Panc1 (cell line): ENCODE results near the gene CNTNAP4. TPM values are rescaled to one million over a fixed set of nuclear protein-coding genes. Genes with fewer than 3 reads are reported as not detected.

Experiments
- ATAC-seq: fragments of 200-7000 bp; cut with Tn5 transposase; 2 replicates; pipeline ENCODE4 v1.9.1; 2020; ENCODE audit warnings: mild to moderate bottlenecking, moderate library complexity
- BruUV-seq: library from RNA; stranded (reverse); fragments of 400-500 nt; replicated peaks from 2 replicates; lab custom pipeline; 2021; lab: Mats Ljungman, UMichigan
- CTCF ChIA-PET: fragments of 300-600 bp; sonication (Branson Sonifier 250); formaldehyde crosslinking; loops from one replicate; lab custom pipeline; 2022; ENCODE audit warnings: antibody characterized with exemption; lab: Charles Lee
- POLR2A ChIA-PET: fragments of 300-600 bp; sonication (Branson Sonifier 250); formaldehyde crosslinking; loops from one replicate; lab custom pipeline; 2022; ENCODE audit warnings: antibody characterized with exemption; lab: Charles Lee
- DNase-seq: peaks from one replicate; pipeline ENCODE4 v3.0.0-alpha.2; 2010; ENCODE audit warnings: low read depth, low spot score
- H3K27ac ChIP-seq: 2 replicates; pipeline ENCODE4 v1.5.1; 2011; ENCODE audit warnings: mild to moderate bottlenecking, low read length, inconsistent platforms
- H3K27me3 ChIP-seq: fragments of 200-500 bp; sonication (Bioruptor generic); 2 replicates; pipeline ENCODE4 v1.6.0; 2014; ENCODE audit warnings: low read length, inconsistent platforms; ENCODE audit not compliant: control insufficient read depth, insufficient read depth
- H3K36me3 ChIP-seq: fragments of 200-500 bp; sonication (Bioruptor generic); 2 replicates; pipeline ENCODE4 v1.5.1; 2014; ENCODE audit warnings: inconsistent platforms, mild to moderate bottlenecking, low read length, moderate library complexity; ENCODE audit not compliant: control insufficient read depth, insufficient read depth
- H3K4me1 ChIP-seq: 2 replicates; pipeline ENCODE4 v1.5.1; 2011; ENCODE audit warnings: inconsistent platforms, mild to moderate bottlenecking, low read length, moderate library complexity; ENCODE audit not compliant: control insufficient read depth, insufficient read depth
- H3K4me3 ChIP-seq, 2 experiments: 2 replicates each; pipeline ENCODE4 v1.5.1; 2011 to 2012; ENCODE audit warnings: low read depth in 2 of 2, low read length in 2 of 2, mild to moderate bottlenecking in 2 of 2, inconsistent platforms in 1 of 2, moderate library complexity in 1 of 2
- H3K9me3 ChIP-seq: fragments of 200-500 bp; sonication (Bioruptor generic); 2 replicates; pipeline ENCODE4 v1.5.1; 2014; ENCODE audit warnings: low read depth, mild to moderate bottlenecking, inconsistent platforms, low read length, moderate library complexity; ENCODE audit not compliant: control insufficient read depth, insufficient read depth
- CTCF ChIP-seq: fragments of 450-650 bp; IDR thresholded peaks from 2 replicates; pipeline ENCODE4 v1.5.1; 2017; ENCODE audit warnings: mild to moderate bottlenecking
- POLR2AphosphoS5 ChIP-seq: IDR thresholded peaks from 2 replicates; pipeline ENCODE4 v1.6.1; 2012; ENCODE audit warnings: mild to moderate bottlenecking, low read depth, low read length, moderate library complexity
- SIN3A ChIP-seq: IDR thresholded peaks from 2 replicates; pipeline ENCODE4 v1.6.1; 2012; ENCODE audit warnings: low read depth, mild to moderate bottlenecking, low read length, moderate library complexity, borderline replicate concordance; ENCODE audit not compliant: insufficient read depth
- TCF7L2 ChIP-seq: IDR thresholded peaks from 2 replicates; pipeline ENCODE4 v1.6.1; 2011; ENCODE audit warnings: mild to moderate bottlenecking, low read depth, low read length, inconsistent platforms
- in situ Hi-C: cut with HindIII; loops from 2 replicates; pipeline ENCODE4 v1.10.0; 2016; ENCODE audit warnings: low sequenced_read_pairs, low pct_unique_long_range_greater_than_20kb
- intact Hi-C: fragments of 100-400 bp; cut with micrococcal nuclease; formaldehyde crosslinking; loops from one replicate; pipeline ENCODE4 v1.10.0; 2022; ENCODE audit not compliant: unreplicated experiment
- total RNA-seq: library from RNA; stranded (reverse); gene quantifications from one replicate; pipeline ENCODE4 v1.2.1, GENCODE V29; 2021; ENCODE audit not compliant: unreplicated experiment
- TF ChIP-seq, protein P1 (sequence below), 2 experiments: IDR thresholded peaks; 2 replicates each; pipeline ENCODE4 v1.6.1; 2011 to 2012; ENCODE audit warnings: low read depth in 2 of 2, control low read depth in 1 of 2, low read length in 1 of 2, mild to moderate bottlenecking in 1 of 2, moderate library complexity in 1 of 2; ENCODE audit not compliant: insufficient read depth in 1 of 2

CNTNAP4 gene
- total RNA-seq, 1 experiment from 2014 or later = not detected

GRCh38 chr16:76378020-76378419, 100.8 kb downstream of the CNTNAP4 start:
- intact Hi-C loops (no loop called here), in situ Hi-C loops (no loop called here)
- DNase-seq (no peak), ATAC-seq (no peak)
- no peaks in the 10 kb centered on the region for H3K36me3 ChIP-seq
- no peaks in the 10 kb centered on the region for H3K4me1 ChIP-seq
- no peaks in the 10 kb centered on the region for H3K27me3 ChIP-seq
- H3K9me3 ChIP-seq = no peaks in the 10 kb centered on the region
- H3K4me3 ChIP-seq = no peak overlapping the region
- TF ChIP-seq TCF7L2 (no peak), POLR2AphosphoS5 (no peak), SIN3A (no peak)
- TF ChIP-seq, protein P1, sequence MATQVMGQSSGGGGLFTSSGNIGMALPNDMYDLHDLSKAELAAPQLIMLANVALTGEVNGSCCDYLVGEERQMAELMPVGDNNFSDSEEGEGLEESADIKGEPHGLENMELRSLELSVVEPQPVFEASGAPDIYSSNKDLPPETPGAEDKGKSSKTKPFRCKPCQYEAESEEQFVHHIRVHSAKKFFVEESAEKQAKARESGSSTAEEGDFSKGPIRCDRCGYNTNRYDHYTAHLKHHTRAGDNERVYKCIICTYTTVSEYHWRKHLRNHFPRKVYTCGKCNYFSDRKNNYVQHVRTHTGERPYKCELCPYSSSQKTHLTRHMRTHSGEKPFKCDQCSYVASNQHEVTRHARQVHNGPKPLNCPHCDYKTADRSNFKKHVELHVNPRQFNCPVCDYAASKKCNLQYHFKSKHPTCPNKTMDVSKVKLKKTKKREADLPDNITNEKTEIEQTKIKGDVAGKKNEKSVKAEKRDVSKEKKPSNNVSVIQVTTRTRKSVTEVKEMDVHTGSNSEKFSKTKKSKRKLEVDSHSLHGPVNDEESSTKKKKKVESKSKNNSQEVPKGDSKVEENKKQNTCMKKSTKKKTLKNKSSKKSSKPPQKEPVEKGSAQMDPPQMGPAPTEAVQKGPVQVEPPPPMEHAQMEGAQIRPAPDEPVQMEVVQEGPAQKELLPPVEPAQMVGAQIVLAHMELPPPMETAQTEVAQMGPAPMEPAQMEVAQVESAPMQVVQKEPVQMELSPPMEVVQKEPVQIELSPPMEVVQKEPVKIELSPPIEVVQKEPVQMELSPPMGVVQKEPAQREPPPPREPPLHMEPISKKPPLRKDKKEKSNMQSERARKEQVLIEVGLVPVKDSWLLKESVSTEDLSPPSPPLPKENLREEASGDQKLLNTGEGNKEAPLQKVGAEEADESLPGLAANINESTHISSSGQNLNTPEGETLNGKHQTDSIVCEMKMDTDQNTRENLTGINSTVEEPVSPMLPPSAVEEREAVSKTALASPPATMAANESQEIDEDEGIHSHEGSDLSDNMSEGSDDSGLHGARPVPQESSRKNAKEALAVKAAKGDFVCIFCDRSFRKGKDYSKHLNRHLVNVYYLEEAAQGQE (IDR thresholded peaks at IDR 0.05; ENCODE audit: insufficient read depth in 1 of 2, low read depth in 2 of 2, low read length in 1 of 2) = no peak
- POLR2A ChIA-PET = no interaction called here
- no peak overlapping the region for H3K27ac ChIP-seq
- CTCF ChIA-PET = no interaction called here
- BruUV-seq = no TSS peak

GRCh38 chr16:76381096-76381495, 103.9 kb downstream of the CNTNAP4 start:
- in situ Hi-C loops (no loop called here), intact Hi-C loops (no loop called here)
- H3K4me3 ChIP-seq = no peak overlapping the region
- ChIA-PET POLR2A (interaction anchor here (0.6 kb wide), 1 partner anchor 10 kb away, joined by 9 read pairs; no protein-coding TSS in a partner anchor), CTCF (no interaction called here)
- ATAC-seq (no peak), DNase-seq (no peak)
- TF ChIP-seq TCF7L2 (no peak), POLR2AphosphoS5 (no peak), SIN3A (no peak), CTCF (no peak)
- TF ChIP-seq, protein P1 (IDR thresholded peaks at IDR 0.05; ENCODE audit: insufficient read depth in 1 of 2, low read depth in 2 of 2, low read length in 1 of 2) = no peak
- no peak overlapping the region for H3K27ac ChIP-seq
- no peaks in the 10 kb centered on the region for H3K9me3 ChIP-seq
- H3K4me1 ChIP-seq = no peaks in the 10 kb centered on the region
- H3K36me3 ChIP-seq = no peaks in the 10 kb centered on the region
- BruUV-seq = no TSS peak
- no peaks in the 10 kb centered on the region for H3K27me3 ChIP-seq
